ENCODE data around the gene SYT3.

Gene SYT3

GRCh38 chr19:50661023-50661422, 21.3 kb upstream of the SYT3 start:
- no peak for TF ChIP-seq CTCF (IDR thresholded peaks at IDR 0.05; ENCODE audit: borderline replicate concordance, insufficient read depth, low read depth, low read length)

GRCh38 chr19:50660088-50660366, 20.3 kb upstream of the SYT3 start:
- TF ChIP-seq CTCF (IDR thresholded peaks at IDR 0.05; ENCODE audit: borderline replicate concordance, insufficient read depth, low read depth, low read length) = no peak

More at GRCh38 chr19:50661023-50661422, 21.3 kb upstream of the SYT3 start:
- H3K4me3 ChIP-seq (ENCODE audit: low read depth, low read length) = no peak overlapping the region

GRCh38 chr19:50659318-50660087, 19.8 kb upstream of the SYT3 start:
- H3K4me3 ChIP-seq (ENCODE audit: low read depth, low read length) = no peak overlapping the region
- no peak for TF ChIP-seq CTCF (IDR thresholded peaks at IDR 0.05; ENCODE audit: borderline replicate concordance, insufficient read depth, low read depth, low read length)

More at GRCh38 chr19:50660088-50660366, 20.3 kb upstream of the SYT3 start:
- no peak overlapping the region for H3K4me3 ChIP-seq (ENCODE audit: low read depth, low read length)

GRCh38 chr19:50658441-50659317, 19.0 kb upstream of the SYT3 start:
- H3K4me3 ChIP-seq (ENCODE audit: low read depth, low read length) = no peak overlapping the region
- no peak for TF ChIP-seq CTCF (IDR thresholded peaks at IDR 0.05; ENCODE audit: borderline replicate concordance, insufficient read depth, low read depth, low read length)

GRCh38 chr19:50657712-50658440, 18.2 kb upstream of the SYT3 start:
- no peak for TF ChIP-seq CTCF (IDR thresholded peaks at IDR 0.05; ENCODE audit: borderline replicate concordance, insufficient read depth, low read depth, low read length)
- H3K4me3 ChIP-seq (ENCODE audit: low read depth, low read length) = no peak overlapping the region

GRCh38 chr19:50657222-50657669, 17.6 kb upstream of the SYT3 start:
- no peak overlapping the region for H3K4me3 ChIP-seq (ENCODE audit: low read depth, low read length)
- no peak for TF ChIP-seq CTCF (IDR thresholded peaks at IDR 0.05; ENCODE audit: borderline replicate concordance, insufficient read depth, low read depth, low read length)
